ENCODE results near the gene FAM81A. TPM values are rescaled to one million over a fixed set of nuclear protein-coding genes. Genes with fewer than 3 reads are reported as not detected.

Gene FAM81A
- polyA plus RNA-seq, 1 donor from 2014 or later: 5.0 TPM

- Histone ChIP-seq H3K4me3 (ENCODE audit: low read length) (no peak overlapping the region), H4K20me1 (ENCODE audit: insufficient read depth) (no peaks in the 10 kb centered on the region), H3F3A (ENCODE audit: insufficient read depth, low read length, poor library complexity, severe bottlenecking) (no peaks in the 10 kb centered on the region), H3K9ac (ENCODE audit: low read length) (no peak overlapping the region), H3K79me2 (replicated peaks; ENCODE audit: insufficient read depth, low read length) (no peaks in the 10 kb centered on the region), H2AFZ (ENCODE audit: low read depth, low read length) (no peak overlapping the region), H3K4me2 (ENCODE audit: low read length) (no peak overlapping the region), H3K27me3 (ENCODE audit: insufficient read depth, low read depth, low read length) (no peaks in the 10 kb centered on the region), H3K9me3 (ENCODE audit: low read length) (no peaks in the 10 kb centered on the region), H3K9me2 (ENCODE audit: insufficient read depth, low read length) (no peaks in the 10 kb centered on the region), H3K36me3 (ENCODE audit: insufficient read depth, low read length) (no peaks in the 10 kb centered on the region), H3K27ac (ENCODE audit: low read length) (no peak overlapping the region)
- TF ChIP-seq RAD21 (conservative IDR thresholded peaks at IDR 0.05) (no peak), EZH2 (IDR thresholded peaks at IDR 0.05; ENCODE audit: borderline replicate concordance, insufficient read depth, low read length, poor library complexity, severe bottlenecking) (no peak), POLR2AphosphoS5 (IDR thresholded peaks at IDR 0.05) (no peak), REST (IDR thresholded peaks at IDR 0.05; ENCODE audit: borderline replicate concordance) (no peak), TAF1 (IDR thresholded peaks at IDR 0.05; ENCODE audit: low read depth) (no peak), MXI1 (conservative IDR thresholded peaks at IDR 0.05; ENCODE audit: poor library complexity, severe bottlenecking) (no peak), SMC3 (conservative IDR thresholded peaks at IDR 0.05; ENCODE audit: poor library complexity) (no peak), EP300 (conservative IDR thresholded peaks at IDR 0.05; ENCODE audit: poor library complexity, severe bottlenecking) (no peak)
- TF ChIP-seq, protein P1, sequence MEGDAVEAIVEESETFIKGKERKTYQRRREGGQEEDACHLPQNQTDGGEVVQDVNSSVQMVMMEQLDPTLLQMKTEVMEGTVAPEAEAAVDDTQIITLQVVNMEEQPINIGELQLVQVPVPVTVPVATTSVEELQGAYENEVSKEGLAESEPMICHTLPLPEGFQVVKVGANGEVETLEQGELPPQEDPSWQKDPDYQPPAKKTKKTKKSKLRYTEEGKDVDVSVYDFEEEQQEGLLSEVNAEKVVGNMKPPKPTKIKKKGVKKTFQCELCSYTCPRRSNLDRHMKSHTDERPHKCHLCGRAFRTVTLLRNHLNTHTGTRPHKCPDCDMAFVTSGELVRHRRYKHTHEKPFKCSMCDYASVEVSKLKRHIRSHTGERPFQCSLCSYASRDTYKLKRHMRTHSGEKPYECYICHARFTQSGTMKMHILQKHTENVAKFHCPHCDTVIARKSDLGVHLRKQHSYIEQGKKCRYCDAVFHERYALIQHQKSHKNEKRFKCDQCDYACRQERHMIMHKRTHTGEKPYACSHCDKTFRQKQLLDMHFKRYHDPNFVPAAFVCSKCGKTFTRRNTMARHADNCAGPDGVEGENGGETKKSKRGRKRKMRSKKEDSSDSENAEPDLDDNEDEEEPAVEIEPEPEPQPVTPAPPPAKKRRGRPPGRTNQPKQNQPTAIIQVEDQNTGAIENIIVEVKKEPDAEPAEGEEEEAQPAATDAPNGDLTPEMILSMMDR (IDR thresholded peaks at IDR 0.05; ENCODE audit: poor library complexity, severe bottlenecking): no peak
These were observed 45.7 kb upstream of the FAM81A start for GRCh38 chr15:59392299-59392698.

DNA sequence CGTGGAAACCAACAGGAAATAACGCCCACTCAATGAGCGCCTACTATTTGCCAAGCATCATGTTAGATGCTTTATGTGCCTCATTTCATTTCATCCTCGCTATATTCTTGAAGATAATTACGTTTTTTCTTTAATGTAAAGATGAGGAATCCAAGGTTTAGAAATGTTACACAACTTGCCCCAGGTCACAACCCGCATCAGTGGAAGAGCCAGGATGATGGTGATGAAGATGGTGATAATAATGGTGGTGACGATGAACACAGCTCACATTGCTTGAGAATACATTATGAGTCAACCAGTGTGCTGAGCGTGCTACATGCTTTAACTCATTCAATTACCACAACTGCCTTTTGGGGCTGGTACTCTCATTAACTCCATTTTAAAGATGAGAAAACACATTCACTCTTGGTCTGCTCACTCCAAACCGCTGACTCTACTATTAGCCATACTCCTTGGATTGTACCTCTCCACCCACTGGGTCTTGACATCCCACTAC lies 43.8 kb upstream of the FAM81A start:
- no peaks in the 10 kb centered on the region for H3K9me2 ChIP-seq (ENCODE audit: insufficient read depth, low read length)
- H3F3A ChIP-seq (ENCODE audit: insufficient read depth, low read length, poor library complexity, severe bottlenecking): no peaks in the 10 kb centered on the region
- no peak overlapping the region for H3K4me2 ChIP-seq (ENCODE audit: low read length)
- H3K27ac ChIP-seq (ENCODE audit: low read length): no peak overlapping the region
- TF ChIP-seq MXI1 (conservative IDR thresholded peaks at IDR 0.05; ENCODE audit: poor library complexity, severe bottlenecking) (no peak), REST (IDR thresholded peaks at IDR 0.05; ENCODE audit: borderline replicate concordance) (no peak), EZH2 (IDR thresholded peaks at IDR 0.05; ENCODE audit: borderline replicate concordance, insufficient read depth, low read length, poor library complexity, severe bottlenecking) (no peak), POLR2AphosphoS5 (IDR thresholded peaks at IDR 0.05) (no peak), RAD21 (conservative IDR thresholded peaks at IDR 0.05) (no peak), TAF1 (IDR thresholded peaks at IDR 0.05; ENCODE audit: low read depth) (no peak), SMC3 (conservative IDR thresholded peaks at IDR 0.05; ENCODE audit: poor library complexity) (no peak), EP300 (conservative IDR thresholded peaks at IDR 0.05; ENCODE audit: poor library complexity, severe bottlenecking) (no peak)
- TF ChIP-seq, protein P1 (IDR thresholded peaks at IDR 0.05; ENCODE audit: poor library complexity, severe bottlenecking): no peak
- no peaks in the 10 kb centered on the region for H4K20me1 ChIP-seq (ENCODE audit: insufficient read depth)
- H3K9me3 ChIP-seq (ENCODE audit: low read length): no peaks in the 10 kb centered on the region
- H3K36me3 ChIP-seq (ENCODE audit: insufficient read depth, low read length): no peaks in the 10 kb centered on the region
- H2AFZ ChIP-seq (ENCODE audit: low read depth, low read length): no peak overlapping the region
- H3K9ac ChIP-seq (ENCODE audit: low read length): no peak overlapping the region
- H3K79me2 ChIP-seq (replicated peaks; ENCODE audit: insufficient read depth, low read length): no peaks in the 10 kb centered on the region
- no peaks in the 10 kb centered on the region for H3K27me3 ChIP-seq (ENCODE audit: insufficient read depth, low read depth, low read length)
- no peak overlapping the region for H3K4me3 ChIP-seq (ENCODE audit: low read length)
